NCI-H226 (cell line): Measurements from ENCODE around the gene SPRR2F.

ENCODE experiments used
- DNase-seq: peaks from one replicate; pipeline ENCODE4 v3.0.0-alpha.2; 2015

Gene SPRR2F

GRCh38 chr1:153072806-153073726 lies 40.2 kb downstream of the SPRR2F start:
- DNase-seq: no peak

GRCh38 chr1:153071511-153071910 lies 41.8 kb downstream of the SPRR2F start, which contains the start of gene SPRR2B:
SPRR2B (minus strand) TSS chr1:153071611; CDS start chr1:153070839, 772 bp downstream.
- DNase-seq: no peak

GRCh38 chr1:153070243-153070642 lies 43.1 kb downstream of the SPRR2F start:
- DNase-seq: no peak
